Endometrium (tissue), 2 donors: ENCODE results near the gene LTBP2.
A peak's percentile ranks its signal among the peaks of the same experiment; 100 is the strongest.

ENCODE experiments used
- FAIRE-seq: peaks from 2 replicates; lab custom pipeline; 2012; peaks lifted over from hg19 to GRCh38; lab: Jason Lieb, UNC
- donor health status: control.
- donor health status: control.

Gene LTBP2

DNA sequence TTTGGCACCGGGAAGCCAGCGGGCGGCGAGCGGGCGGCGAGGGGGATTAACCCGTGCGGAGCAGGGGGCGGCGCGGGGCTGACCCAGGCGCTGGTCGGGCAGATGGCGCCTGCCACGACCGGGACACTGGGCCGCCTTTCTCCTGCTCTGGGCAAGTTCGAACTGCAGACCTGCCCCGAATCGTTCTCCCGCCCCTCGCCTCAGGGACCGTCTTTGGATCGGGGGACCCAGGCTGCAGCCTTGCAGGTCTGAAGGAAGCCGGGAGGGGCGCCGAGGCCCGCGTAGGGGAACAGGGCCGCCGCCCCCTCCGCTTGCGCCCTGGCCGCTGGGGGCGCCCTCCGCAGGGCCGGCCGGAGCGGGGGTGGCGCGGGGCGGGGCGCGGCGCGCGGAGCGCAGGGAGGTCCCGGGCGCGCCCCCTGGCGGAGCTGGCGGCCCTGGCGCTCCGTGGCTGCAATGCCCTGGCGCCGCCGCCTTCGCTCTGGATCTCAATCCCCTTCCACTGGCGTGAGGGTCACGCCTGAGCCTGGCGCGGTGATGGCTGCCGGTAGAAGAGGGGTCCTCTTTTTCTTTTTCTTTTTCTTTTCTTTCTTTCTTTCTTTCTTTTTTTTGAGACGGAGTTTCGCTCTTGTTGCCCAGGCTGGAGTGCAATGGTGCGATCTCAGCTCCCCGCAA lies 449 bp upstream of the LTBP2 start:
- no peak for FAIRE-seq

- FAIRE-seq: no peak
Measured at GRCh38 chr14:74610866-74611649, 979 bp downstream of the LTBP2 start.

- no peak for FAIRE-seq
Measured at GRCh38 chr14:74610199-74610865, 1.7 kb downstream of the LTBP2 start.

DNA sequence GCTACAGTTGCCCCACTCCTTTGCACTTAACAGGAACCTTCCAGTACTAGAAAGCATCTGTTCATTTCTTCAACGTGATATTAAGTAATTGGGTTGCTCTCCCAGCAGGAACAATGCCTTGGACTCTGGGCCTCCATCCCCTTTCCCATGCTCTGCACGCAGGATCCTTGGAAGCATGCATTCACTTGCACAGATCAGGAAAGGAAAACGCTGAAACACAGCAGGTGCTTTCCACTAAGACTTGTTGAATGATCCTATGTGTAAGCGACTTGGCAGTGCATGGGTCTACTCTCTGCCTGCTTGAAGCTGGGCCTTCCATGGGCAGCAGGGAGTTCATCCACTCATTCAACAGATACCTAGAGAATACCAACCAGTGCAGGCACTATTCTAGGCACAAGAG lies 2.3 kb downstream of the LTBP2 start:
- no peak for FAIRE-seq

DNA sequence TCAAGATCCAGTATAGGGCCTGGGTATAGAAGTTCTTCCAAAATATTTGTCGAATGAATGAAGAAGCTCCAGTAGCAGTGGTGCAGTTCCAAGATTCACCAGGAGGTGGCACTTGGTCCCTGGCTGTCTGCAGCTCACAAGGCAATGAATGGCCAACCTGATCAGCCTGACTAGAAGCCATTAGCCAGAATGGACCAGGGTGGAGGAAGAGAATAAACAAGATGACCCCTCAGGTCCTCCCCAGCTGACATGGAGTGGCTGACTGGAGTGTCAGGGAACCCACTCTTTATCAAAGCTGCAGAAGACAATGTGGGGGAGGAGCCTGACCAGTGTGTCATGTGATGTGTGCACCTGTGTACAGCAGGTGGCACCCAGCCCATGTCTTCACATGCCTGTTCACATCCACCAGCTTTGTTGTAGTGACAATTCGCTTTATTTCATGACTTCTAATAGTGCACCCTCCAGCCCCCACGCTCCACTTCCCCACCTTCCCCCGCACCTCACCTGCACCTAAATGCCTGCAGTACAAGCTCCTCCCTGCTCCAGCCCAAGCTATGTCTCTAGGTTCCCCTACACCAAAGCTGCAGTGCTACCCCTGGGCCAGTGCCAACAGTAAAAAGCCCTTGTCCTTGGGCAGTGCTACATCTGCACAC lies 3.0 kb downstream of the LTBP2 start:
- peak; percentile 82 for FAIRE-seq

DNA sequence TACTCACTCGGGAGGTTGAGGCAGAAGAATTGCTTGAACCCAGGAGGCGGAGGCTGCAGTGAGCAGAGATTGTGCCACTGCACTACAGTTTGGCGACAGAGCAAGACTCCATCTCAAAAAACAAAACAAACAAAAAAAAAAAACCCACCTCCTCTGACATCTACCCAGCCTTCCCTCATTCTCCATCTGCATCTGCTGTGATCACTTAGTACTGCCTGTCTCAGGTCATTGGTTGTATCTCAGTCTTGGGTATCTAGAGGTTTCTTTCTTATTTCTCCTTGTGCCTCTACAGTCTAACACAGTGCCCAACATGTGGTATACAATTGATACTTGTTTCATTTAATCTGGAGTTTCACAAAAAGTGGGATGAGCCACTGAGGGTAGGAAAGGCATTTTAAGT lies 5.3 kb downstream of the LTBP2 start:
- FAIRE-seq: no peak

DNA sequence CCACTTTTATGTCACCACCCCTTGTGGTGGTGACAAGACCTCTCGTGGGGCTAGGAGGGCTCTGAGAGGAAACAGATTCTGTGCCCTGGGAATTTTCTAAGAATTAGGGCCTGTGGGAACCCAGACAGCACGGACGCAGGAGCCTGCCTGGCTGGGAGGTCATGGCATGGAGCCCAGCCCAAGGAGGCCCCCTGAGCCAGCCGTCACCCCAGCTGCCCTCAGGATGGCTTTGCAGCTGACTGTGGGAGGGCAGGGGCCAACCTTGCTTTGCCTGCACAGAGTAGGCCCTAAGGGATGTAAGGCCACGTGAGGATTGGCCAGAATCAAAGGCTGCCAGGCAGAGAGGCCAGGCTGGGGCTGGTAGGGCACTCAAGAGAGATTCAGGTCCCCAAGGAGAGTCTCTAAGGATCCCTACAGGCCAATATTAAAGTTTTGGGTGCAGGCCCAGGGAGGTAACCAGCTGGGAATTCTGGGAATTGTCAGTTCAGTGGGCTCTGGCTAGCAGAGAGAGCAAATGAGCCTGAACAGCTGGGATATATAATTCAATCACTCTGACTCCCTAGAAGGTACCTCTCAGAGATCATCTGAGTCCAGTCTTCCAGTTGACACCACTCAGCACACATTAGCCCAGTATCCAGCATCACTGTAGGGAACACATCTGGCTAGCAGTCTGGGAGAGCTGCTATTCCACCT lies 6.4 kb downstream of the LTBP2 start:
- no peak for FAIRE-seq

- FAIRE-seq: no peak
Measured at GRCh38 chr14:74604911-74605310, 7.1 kb downstream of the LTBP2 start.

- no peak for FAIRE-seq
Measured at GRCh38 chr14:74604157-74604556, 7.9 kb downstream of the LTBP2 start.

DNA sequence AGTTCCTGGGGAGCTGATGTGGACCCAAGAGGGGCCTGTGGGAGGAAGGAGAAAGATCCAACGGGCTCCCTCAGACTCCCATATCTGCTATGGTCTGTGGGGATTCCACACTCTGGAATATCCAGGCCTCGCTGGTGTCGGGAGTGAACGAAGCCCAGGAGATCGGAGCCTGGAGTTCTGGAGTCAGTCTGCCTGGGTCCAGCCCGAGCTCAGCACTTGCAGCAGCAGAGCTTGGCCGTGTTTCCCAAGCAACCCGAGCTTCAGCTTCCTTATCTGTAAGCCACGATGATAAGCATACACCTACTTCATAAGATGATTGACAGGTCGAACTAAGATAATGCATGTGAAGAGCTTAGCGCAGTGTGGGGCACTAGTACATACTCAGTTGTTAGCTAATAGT lies 10.1 kb downstream of the LTBP2 start:
- no peak for FAIRE-seq

GRCh38 chr14:74599946-74600345 lies 12.1 kb downstream of the LTBP2 start:
- FAIRE-seq: no peak

GRCh38 chr14:74599321-74599761 lies 12.7 kb downstream of the LTBP2 start:
- no peak for FAIRE-seq

GRCh38 chr14:74596741-74597450 lies 15.1 kb downstream of the LTBP2 start:
- no peak for FAIRE-seq

DNA sequence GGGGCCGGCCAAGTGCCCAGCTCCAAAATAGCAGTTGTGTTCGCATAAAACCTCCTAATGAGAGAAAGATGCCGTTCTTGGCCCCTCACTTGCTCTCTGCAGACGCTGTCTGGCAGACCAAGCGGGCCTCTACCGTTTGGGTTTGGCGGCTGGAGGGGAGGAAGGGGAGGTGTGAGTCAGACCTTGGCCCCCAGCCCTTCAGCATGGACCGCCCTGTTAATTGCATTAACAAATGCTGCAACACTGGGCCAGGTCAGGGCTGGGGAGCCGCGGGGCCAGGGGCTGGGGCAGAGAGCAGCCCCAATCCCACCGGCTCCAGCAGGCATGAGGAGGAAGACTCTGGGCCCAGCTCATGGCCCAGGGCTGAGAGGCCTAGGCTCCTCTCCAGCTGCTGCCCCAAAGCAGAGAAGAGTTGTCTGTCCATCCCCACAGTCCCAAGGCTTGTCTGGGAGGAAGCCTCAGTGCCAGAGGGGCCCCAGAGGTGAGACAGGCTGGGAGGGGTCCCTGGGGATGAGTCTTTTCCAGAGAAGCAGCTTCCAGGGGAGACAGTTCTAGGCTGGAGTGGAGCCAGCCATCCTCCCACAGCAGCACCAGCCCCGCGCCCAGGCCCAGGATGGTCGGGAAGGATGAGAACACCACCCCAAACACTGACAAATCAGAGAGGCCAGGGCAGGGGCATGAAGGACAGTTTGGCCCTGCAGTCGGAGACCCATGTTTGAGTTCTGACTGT lies 16.9 kb downstream of the LTBP2 start:
- no peak for FAIRE-seq

DNA sequence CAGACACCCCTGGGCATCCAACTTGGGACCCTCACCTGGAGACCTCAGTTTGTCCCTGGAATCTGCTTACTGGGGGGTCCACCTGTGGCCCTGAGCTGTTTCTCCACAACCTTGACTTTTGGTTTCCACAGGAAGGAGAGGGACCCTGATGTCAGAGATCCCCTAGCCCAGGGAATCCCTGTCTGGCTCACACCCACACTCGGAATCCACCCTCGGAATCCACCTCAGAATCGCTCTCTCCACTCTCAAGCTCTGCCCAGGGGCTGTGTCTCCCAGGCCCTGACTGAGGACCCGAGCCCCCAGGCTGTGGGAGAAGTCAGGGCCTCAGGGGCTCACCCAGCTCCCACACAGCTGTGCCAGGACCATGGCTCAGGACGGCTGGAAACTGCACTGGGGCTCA lies 17.4 kb downstream of the LTBP2 start:
- FAIRE-seq: no peak

GRCh38 chr14:74594029-74594428 lies 18.0 kb downstream of the LTBP2 start:
- FAIRE-seq: no peak

GRCh38 chr14:74593241-74593953 lies 18.6 kb downstream of the LTBP2 start:
- no peak for FAIRE-seq

DNA sequence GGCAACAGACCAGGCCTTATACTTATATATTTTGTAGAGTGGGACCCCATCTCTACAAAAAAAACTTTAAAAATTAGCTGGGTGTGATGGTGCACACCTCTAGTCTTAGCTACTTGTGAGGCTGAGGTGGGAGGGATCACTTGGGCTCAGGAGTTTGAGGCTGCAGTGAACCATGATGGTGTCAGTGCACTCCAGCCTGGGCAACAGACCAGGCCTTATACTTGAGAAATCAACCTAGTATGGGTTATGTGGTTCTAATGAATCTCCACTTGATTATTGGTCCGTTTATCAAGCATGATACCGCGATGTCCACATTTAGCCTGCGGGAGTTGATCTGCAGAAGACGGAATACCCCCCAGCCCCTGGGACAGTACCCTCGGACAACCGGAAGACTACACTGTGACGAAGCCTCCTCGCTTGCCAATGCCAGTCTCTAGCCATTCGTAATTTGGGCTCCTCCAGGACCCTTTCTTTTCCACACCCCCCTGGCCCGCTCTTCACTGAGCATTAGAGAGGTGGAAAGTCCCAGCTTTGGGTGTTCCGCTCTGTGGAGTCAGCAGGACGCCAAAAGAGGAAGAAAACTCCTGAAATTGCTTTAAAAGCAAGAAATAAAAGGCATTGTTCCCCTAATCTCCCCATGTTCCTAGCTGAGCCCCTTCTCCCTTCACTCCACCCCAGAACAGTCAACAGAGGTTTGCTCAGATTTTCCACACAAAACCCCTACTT lies 19.4 kb downstream of the LTBP2 start:
- no peak for FAIRE-seq

DNA sequence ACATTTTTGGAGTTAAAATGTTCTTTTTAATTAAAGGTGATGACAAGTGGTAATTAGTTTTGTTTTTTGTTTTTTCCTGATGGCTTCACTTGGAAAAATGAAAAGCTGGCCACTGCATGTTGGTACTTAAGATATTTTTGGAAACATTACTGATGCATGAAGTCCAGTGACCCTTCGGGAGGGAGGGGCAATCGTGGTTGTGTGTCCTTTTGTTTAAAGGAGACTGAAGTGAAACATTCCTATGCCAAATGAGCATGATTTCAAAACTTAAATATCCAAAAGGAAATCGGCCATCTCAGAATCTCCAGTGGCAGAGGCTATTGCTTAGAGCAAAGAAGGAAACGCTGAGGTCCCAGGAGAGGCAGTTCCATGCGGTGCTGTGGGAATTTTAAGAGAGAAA lies 20.1 kb downstream of the LTBP2 start:
- no peak for FAIRE-seq
